Uterus (tissue), 4 donors: ENCODE measurements around the gene COL4A4. TPM values are rescaled to one million over a fixed set of nuclear protein-coding genes. Genes with fewer than 3 reads are reported as not detected.

Experiments
- DNase-seq, 2 donors: peaks; one replicate each; pipeline ENCODE4 v3.0.0-alpha.2; 2019 to 2020
- H3K27ac ChIP-seq, 2 donors: fragments of 200-600 bp; sonication (generic); 1 replicate in 1 of 2; 2 replicates in 1 of 2; pipeline ENCODE4 v1.5.1; 2016 to 2018
- H3K27me3 ChIP-seq, 2 donors: fragments of 200-600 bp; sonication (generic); one replicate each; pipeline ENCODE4 v1.5.1; 2018 to 2019; ENCODE audit warnings: control low read depth in 1 of 2
- H3K36me3 ChIP-seq, 2 donors: fragments of 200-600 bp; sonication (generic); one replicate each; pipeline ENCODE4 v1.5.1; 2019; ENCODE audit warnings: control low read depth in 1 of 2
- H3K4me1 ChIP-seq, 2 donors: fragments of 200-600 bp; sonication (generic); one replicate each; pipeline ENCODE4 v1.5.1; 2018 to 2019; ENCODE audit warnings: control low read depth in 1 of 2
- H3K4me3 ChIP-seq, 2 donors: fragments of 200-600 bp; sonication (generic); 1 replicate in 1 of 2; 2 replicates in 1 of 2; pipeline ENCODE4 v1.5.1; 2018 to 2019; ENCODE audit warnings: mild to moderate bottlenecking in 1 of 2
- H3K9me3 ChIP-seq, 2 donors: fragments of 200-600 bp; sonication (generic); one replicate each; pipeline ENCODE4 v1.5.1; 2019; ENCODE audit warnings: control low read depth in 1 of 2
- POLR2A ChIP-seq, 2 donors: fragments of 450-650 bp; IDR thresholded peaks; one replicate each; pipeline ENCODE4 v1.6.1; 2016; ENCODE audit warnings: antibody characterized with exemption in 2 of 2, mild to moderate bottlenecking in 1 of 2, moderate library complexity in 1 of 2
- intact Hi-C: fragments of 100-400 bp; cut with DNase I; formaldehyde crosslinking; loops from one replicate; pipeline ENCODE4 v1.15.1; 2023; ENCODE audit warnings: low total_unique reads
- total RNA-seq, 4 donors: library from RNA; depleted of rRNA in 3 of 4; stranded (reverse); fragments of >200 nt in 3 of 4; gene quantifications; one replicate each; pipeline versions ENCODE4 v1.1.0 to v1.2.4, GENCODE V29; 2014 to 2023
- TF ChIP-seq, protein P1 (sequence below), 4 experiments: fragments of 200-600 bp in 2 of 4; fragments of 450-650 bp in 2 of 4; sonication (generic) in 2 of 4; IDR thresholded peaks; one replicate each; pipeline ENCODE4 v1.5.1; 2016 to 2019; ENCODE audit warnings: antibody characterized with exemption in 4 of 4, mild to moderate bottlenecking in 2 of 4, moderate library complexity in 1 of 4
- donor health status: DM: yes; HTN: yes; CAD: no.

The COL4A4 gene
- total RNA-seq, 4 donors from 2014 or later: 0.76 to 6.4 (median 3.4) TPM

DNA sequence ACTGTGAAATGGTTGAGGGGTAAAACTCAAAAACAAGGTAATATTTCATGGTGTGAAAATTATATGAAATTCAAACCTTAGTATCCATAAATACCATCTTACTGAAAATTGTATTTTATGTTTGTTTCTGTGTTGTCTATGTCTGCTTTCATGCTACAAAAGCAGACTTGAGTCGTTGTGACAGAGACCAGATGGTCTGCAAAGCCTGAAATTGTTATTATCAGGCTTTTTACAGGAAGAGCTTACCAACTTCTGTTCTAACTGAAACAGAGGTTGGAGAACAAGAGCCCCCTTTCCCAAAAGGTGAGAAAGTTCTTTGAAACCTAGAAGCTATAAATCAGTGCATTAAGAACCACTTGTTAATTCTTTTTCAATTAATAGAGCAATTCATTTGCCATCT is 110.0 kb downstream of the COL4A4 start:
- no peak for DNase-seq
- no peaks in the 10 kb centered on the region for H3K9me3 ChIP-seq
- no peaks in the 10 kb centered on the region for H3K4me1 ChIP-seq
- H3K27ac ChIP-seq: no peak overlapping the region
- no peak for TF ChIP-seq POLR2A (IDR thresholded peaks at IDR 0.05)
- TF ChIP-seq, protein P1, sequence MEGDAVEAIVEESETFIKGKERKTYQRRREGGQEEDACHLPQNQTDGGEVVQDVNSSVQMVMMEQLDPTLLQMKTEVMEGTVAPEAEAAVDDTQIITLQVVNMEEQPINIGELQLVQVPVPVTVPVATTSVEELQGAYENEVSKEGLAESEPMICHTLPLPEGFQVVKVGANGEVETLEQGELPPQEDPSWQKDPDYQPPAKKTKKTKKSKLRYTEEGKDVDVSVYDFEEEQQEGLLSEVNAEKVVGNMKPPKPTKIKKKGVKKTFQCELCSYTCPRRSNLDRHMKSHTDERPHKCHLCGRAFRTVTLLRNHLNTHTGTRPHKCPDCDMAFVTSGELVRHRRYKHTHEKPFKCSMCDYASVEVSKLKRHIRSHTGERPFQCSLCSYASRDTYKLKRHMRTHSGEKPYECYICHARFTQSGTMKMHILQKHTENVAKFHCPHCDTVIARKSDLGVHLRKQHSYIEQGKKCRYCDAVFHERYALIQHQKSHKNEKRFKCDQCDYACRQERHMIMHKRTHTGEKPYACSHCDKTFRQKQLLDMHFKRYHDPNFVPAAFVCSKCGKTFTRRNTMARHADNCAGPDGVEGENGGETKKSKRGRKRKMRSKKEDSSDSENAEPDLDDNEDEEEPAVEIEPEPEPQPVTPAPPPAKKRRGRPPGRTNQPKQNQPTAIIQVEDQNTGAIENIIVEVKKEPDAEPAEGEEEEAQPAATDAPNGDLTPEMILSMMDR (IDR thresholded peaks at IDR 0.05): no peak
- no peak overlapping the region for H3K4me3 ChIP-seq
- H3K36me3 ChIP-seq: no peaks in the 10 kb centered on the region
- no peaks in the 10 kb centered on the region for H3K27me3 ChIP-seq
- intact Hi-C loops: no loop called here

DNA sequence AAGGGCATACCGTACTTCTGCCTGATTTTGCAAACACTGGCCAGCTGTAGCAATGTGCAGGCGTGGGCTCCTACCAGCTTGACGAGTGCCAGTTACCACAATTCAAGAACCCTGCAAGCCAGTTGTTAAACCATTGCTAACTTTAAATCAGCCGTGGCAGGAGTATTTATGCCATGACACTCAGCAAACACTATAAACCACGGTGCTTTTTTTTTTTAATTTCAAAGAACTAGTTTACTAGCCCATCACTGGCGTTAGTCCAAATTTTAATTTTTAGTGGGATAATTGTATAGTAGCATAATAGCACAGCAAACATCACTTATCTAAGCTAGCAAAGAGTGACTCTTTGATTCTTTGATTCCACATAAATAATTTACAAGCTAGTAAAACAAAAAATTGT is 111.1 kb downstream of the COL4A4 start:
- DNase-seq: no peak
- Histone ChIP-seq H3K4me3 (no peak overlapping the region), H3K27me3 (no peaks in the 10 kb centered on the region), H3K36me3 (no peaks in the 10 kb centered on the region), H3K9me3 (no peaks in the 10 kb centered on the region), H3K4me1 (no peaks in the 10 kb centered on the region), H3K27ac (no peak overlapping the region)
- intact Hi-C loops: no loop called here
- TF ChIP-seq POLR2A (IDR thresholded peaks at IDR 0.05): no peak

DNA sequence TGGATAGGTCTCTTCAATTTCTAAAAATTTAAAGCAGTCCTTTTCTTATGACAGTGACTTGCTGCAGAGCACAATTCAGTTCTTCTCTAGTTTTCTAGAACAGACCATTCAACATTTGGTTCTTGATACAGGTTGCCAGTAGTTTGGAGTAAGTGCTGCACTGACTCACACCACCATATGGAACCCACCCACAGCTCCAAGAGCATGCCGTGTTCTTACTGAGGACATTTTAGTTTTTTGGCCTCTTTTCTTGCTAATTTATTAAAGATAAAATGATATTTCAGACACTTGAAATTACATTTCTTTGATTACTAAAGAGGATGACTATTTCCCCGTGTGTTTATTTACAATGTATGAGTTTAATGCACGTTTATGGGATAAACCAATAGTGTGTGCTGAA is 120.0 kb downstream of the COL4A4 start:
- DNase-seq: no peak
- Histone ChIP-seq H3K27me3 (no peaks in the 10 kb centered on the region), H3K9me3 (no peaks in the 10 kb centered on the region), H3K4me3 (no peak overlapping the region), H3K27ac (no peak overlapping the region), H3K36me3 (no peaks in the 10 kb centered on the region), H3K4me1 (no peaks in the 10 kb centered on the region)
- no peak for TF ChIP-seq POLR2A (IDR thresholded peaks at IDR 0.05)
- TF ChIP-seq, protein P1 (IDR thresholded peaks at IDR 0.05): no peak
- intact Hi-C loops: no loop called here

DNA sequence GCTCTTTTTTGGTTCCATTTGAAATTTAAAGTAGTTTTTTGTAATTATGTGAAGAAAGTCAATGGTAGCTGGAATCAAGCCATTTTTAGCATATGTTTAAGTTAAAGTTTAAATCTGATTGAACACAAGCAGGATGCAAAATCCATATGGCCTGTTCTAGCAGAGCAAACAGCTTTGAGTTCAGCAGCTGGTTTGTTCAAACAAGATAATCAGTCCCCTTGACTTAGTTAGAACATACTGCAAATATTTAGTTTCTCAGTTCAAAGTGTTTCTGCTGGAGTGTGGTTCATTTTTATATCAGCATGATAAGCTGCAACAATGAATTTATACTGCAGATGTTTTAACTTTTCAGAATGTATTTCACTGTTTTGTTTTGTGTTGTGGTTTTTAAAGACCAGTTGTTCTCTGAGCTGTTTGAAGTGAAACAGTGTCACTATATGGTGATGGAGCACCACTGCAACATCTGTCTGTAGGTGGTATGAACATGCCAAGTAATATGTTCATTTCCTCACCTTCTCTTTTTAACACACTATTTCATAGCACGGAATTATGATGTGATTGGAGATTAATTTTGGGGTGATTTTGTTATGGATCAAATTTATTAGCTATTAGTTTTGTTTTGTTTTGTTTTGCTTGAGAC is 125.3 kb downstream of the COL4A4 start:
- DNase-seq: no peak
- Histone ChIP-seq H3K4me1 (no peaks in the 10 kb centered on the region), H3K27me3 (no peaks in the 10 kb centered on the region), H3K36me3 (no peaks in the 10 kb centered on the region), H3K27ac (no peak overlapping the region), H3K9me3 (no peaks in the 10 kb centered on the region), H3K4me3 (no peak overlapping the region)
- no peak for TF ChIP-seq POLR2A (IDR thresholded peaks at IDR 0.05)
- TF ChIP-seq, protein P1 (IDR thresholded peaks at IDR 0.05): no peak
- intact Hi-C loops: no loop called here

DNA sequence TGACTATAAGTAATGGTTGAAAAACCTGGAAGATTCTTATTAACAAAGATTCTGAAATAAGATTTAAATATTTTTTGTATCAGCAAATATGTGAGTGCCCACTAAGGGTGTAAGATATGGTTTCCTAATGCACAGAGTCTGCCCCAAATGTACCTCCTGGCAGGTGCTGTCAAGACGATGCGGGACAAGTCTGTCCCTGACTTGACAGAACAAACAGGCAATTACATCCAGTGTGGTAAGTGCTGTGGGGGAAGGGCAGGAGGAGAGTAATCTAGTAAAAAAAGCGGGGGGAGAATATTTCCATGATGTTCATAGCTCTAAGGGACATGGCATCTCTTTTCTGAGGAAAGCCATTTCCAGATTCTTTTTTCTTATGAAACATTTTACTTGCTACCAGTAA is 127.5 kb downstream of the COL4A4 start:
- intact Hi-C loops: no loop called here
- no peaks in the 10 kb centered on the region for H3K9me3 ChIP-seq
- H3K27ac ChIP-seq: no peak overlapping the region
- no peaks in the 10 kb centered on the region for H3K36me3 ChIP-seq
- H3K27me3 ChIP-seq: no peaks in the 10 kb centered on the region
- no peak for TF ChIP-seq POLR2A (IDR thresholded peaks at IDR 0.05)
- TF ChIP-seq, protein P1 (IDR thresholded peaks at IDR 0.05): no peak
- DNase-seq: no peak
- H3K4me1 ChIP-seq: no peaks in the 10 kb centered on the region
- no peak overlapping the region for H3K4me3 ChIP-seq
